K562 (cell line): ENCODE measurements around the gene ACTL6A.

Source experiments
- ARID2 ChIP-seq: fragments of 450-650 bp; IDR thresholded peaks from 2 replicates; pipeline ENCODE4 v1.6.1; 2017; ENCODE audit warnings: antibody characterized with exemption, mild to moderate bottlenecking
- BRCA1 ChIP-seq, 2 experiments: fragments of 450-650 bp in 1 of 2; sonication (generic) in 1 of 2; formaldehyde crosslinking in 1 of 2; IDR thresholded peaks; 2 replicates each; pipeline versions ENCODE4 v1.5.0 to v1.6.1; 2017 to 2020; ENCODE audit warnings: mild to moderate bottlenecking in 1 of 2, missing genetic modification reagents in 1 of 2
- EZH2 ChIP-seq: IDR thresholded peaks from 2 replicates; pipeline ENCODE4 v1.6.1; 2012; ENCODE audit warnings: low read depth, mild to moderate bottlenecking, inconsistent platforms, low read length, borderline replicate concordance
- GABPB1 ChIP-seq: sonication (generic); formaldehyde crosslinking; IDR thresholded peaks from 2 replicates; pipeline ENCODE4 v1.8.0; 2022; ENCODE audit warnings: mild to moderate bottlenecking, missing genetic modification reagents
- MYNN ChIP-seq, 2 experiments: sonication (generic); formaldehyde crosslinking in 1 of 2; IDR thresholded peaks; 2 replicates each; pipeline versions ENCODE4 v1.5.0 to v1.6.1; 2016 to 2020; ENCODE audit warnings: antibody characterized with exemption in 1 of 2, missing genetic modification reagents in 1 of 2
- NCOR1 ChIP-seq: fragments of 450-650 bp; IDR thresholded peaks from 2 replicates; pipeline ENCODE4 v1.6.1; 2016; ENCODE audit warnings: mild to moderate bottlenecking, moderate library complexity
- SRSF1 ChIP-seq: fragments of 200-400 bp; formaldehyde crosslinking; IDR thresholded peaks from 2 replicates; pipeline ENCODE4 v1.6.1; 2017; ENCODE audit warnings: mild to moderate bottlenecking, low read depth, low read length, moderate library complexity
- ZNF140 ChIP-seq: fragments of 250-450 bp; sonication (Bioruptor Pico); IDR thresholded peaks from 2 replicates; pipeline ENCODE4 v1.8.0; 2021; ENCODE audit warnings: moderate library complexity, mild to moderate bottlenecking, inconsistent platforms
- ZNF224 ChIP-seq: sonication (generic); formaldehyde crosslinking; IDR thresholded peaks from 2 replicates; pipeline ENCODE4 v1.8.0; 2022; ENCODE audit warnings: mild to moderate bottlenecking, missing genetic modification reagents

GRCh38 chr3:179590669-179591068 lies 27.9 kb downstream of the ACTL6A start:
- TF ChIP-seq ARID2, result no peak
- TF ChIP-seq NCOR1, result no peak
- TF ChIP-seq ZNF224 (CRISPR knock-in tag), result no peak
- no peak for TF ChIP-seq GABPB1 (CRISPR knock-in tag)
- TF ChIP-seq ZNF140 (CRISPR knock-in tag), result no peak
- TF ChIP-seq EZH2, result no peak
- no peak for TF ChIP-seq SRSF1
- TF ChIP-seq MYNN (IDR thresholded peaks at IDR 0.05), result no peak
- TF ChIP-seq MYNN (CRISPR knock-in tag; IDR thresholded peaks at IDR 0.05), result no peak
- no peak for TF ChIP-seq BRCA1 (IDR thresholded peaks at IDR 0.05)
- no peak for TF ChIP-seq BRCA1 (CRISPR knock-in tag; IDR thresholded peaks at IDR 0.05)
